Lower leg skin (tissue), 4 donors: Measurements from ENCODE around the gene NOX4. TPM values are rescaled to one million over a fixed set of nuclear protein-coding genes. Genes with fewer than 3 reads are reported as not detected.

Source experiments
- DNase-seq, 2 donors: peaks; one replicate each; pipeline ENCODE4 v3.0.0-alpha.2; 2019; ENCODE audit warnings: low spot score in 2 of 2
- H3K4me3 ChIP-seq: fragments of 200-600 bp; sonication (generic); 2 replicates; pipeline ENCODE4 v1.5.1; 2017; ENCODE audit warnings: mild to moderate bottlenecking, low read depth; ENCODE audit not compliant: poor library complexity, severe bottlenecking
- POLR2A ChIP-seq, 2 donors: fragments of 450-650 bp; IDR thresholded peaks; one replicate each; pipeline ENCODE4 v1.6.1; 2016 to 2017; ENCODE audit warnings: antibody characterized with exemption in 2 of 2, mild to moderate bottlenecking in 1 of 2, moderate library complexity in 1 of 2
- WGBS, 2 donors: methylation state at CpG; one replicate each; pipeline ENCODE4 v1.1.5; 2018; 5-methylcytosine and 5-hydroxymethylcytosine counted together
- intact Hi-C: fragments of 100-400 bp; cut with DNase I; formaldehyde crosslinking; loops from one replicate; pipeline ENCODE4 v1.15.0; 2023; ENCODE audit warnings: low total_unique reads
- total RNA-seq, 4 donors: library from RNA; depleted of rRNA; stranded (reverse); fragments of >200 nt; gene quantifications; one replicate each; pipeline ENCODE4 v1.1.0, GENCODE V29; 2016
- TF ChIP-seq, protein P1 (sequence below), 3 donors: fragments of 450-650 bp; IDR thresholded peaks; one replicate each; pipeline ENCODE4 v1.5.1; 2016; ENCODE audit warnings: antibody characterized with exemption in 3 of 3, mild to moderate bottlenecking in 3 of 3, moderate library complexity in 2 of 3

The NOX4 gene
- total RNA-seq, 4 donors from 2014 or later, result 1.2 to 8.3 (median 2.8) TPM

DNA sequence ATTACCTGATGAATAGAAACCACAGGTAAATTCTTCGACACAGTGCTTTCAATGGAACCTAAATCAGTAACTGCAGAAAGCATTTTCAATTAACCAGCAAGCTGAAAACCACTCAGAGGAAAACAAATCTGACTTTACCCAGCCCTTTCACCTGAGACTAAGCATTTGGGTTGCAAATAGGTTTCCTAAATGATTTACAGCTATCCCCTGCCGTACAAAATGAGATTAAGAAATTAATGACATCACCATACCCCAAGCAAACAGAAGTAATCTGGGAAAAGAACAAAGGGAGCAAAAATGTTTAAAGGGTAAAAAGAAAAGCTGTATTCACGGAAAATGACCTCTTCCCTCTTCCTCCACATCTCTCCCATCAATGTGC is 584 bp downstream of the NOX4 start:
- no peak for DNase-seq
- TF ChIP-seq POLR2A (IDR thresholded peaks at IDR 0.05), result no peak
- TF ChIP-seq, protein P1, sequence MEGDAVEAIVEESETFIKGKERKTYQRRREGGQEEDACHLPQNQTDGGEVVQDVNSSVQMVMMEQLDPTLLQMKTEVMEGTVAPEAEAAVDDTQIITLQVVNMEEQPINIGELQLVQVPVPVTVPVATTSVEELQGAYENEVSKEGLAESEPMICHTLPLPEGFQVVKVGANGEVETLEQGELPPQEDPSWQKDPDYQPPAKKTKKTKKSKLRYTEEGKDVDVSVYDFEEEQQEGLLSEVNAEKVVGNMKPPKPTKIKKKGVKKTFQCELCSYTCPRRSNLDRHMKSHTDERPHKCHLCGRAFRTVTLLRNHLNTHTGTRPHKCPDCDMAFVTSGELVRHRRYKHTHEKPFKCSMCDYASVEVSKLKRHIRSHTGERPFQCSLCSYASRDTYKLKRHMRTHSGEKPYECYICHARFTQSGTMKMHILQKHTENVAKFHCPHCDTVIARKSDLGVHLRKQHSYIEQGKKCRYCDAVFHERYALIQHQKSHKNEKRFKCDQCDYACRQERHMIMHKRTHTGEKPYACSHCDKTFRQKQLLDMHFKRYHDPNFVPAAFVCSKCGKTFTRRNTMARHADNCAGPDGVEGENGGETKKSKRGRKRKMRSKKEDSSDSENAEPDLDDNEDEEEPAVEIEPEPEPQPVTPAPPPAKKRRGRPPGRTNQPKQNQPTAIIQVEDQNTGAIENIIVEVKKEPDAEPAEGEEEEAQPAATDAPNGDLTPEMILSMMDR (IDR thresholded peaks at IDR 0.05), result no peak
- WGBS, 2 donors, result 29 to 35% methylated on average over 3 of the region's 3 CpGs
- intact Hi-C loops, result no loop called here
- no peak overlapping the region for H3K4me3 ChIP-seq

DNA sequence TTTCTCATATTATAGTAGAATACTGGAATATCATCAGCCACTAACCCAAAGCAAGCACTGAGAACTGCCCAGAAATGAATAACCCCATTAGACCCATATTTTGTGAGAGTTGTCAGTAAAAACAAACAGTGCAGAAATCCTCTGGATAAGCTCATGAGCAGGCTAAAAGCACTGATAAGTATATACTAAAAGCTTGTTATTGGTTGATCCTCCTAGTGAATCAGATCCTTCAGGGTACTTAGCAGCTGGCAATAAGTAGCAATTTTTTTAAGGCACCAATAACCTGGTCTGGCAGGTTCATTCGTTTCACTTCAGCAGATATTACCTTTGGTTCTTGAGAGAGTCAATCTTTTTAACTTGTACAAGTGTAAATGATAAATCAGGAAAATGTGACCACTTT is 1.2 kb downstream of the NOX4 start:
- H3K4me3 ChIP-seq, result no peak overlapping the region
- TF ChIP-seq, protein P1 (IDR thresholded peaks at IDR 0.05), result no peak
- TF ChIP-seq POLR2A (IDR thresholded peaks at IDR 0.05), result no peak
- WGBS, 2 donors, result 38 to 41% methylated on average over 1 of the region's 1 CpG
- no peak for DNase-seq
- intact Hi-C loops, result no loop called here

DNA sequence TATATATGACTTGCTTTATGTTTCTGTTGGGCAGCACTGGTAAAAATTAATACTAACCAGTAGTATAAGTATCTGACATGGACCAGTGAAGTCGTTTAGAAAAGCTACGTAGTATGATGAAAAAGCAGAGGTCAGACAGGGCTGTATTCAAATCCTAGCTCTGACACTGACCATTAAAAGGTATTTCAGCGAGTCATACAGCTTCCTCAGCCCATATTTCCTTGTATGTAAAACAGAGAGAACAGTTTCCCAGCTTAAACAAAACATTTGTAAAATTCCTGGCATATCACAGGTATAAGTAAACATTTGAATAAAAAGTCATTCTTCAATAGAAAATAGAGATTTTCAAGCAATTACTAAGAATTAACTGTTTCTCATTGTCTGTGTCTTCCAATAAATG is 4.2 kb downstream of the NOX4 start:
- intact Hi-C loops, result no loop called here
- no peak for TF ChIP-seq POLR2A (IDR thresholded peaks at IDR 0.05)
- TF ChIP-seq, protein P1 (IDR thresholded peaks at IDR 0.05), result no peak
- no peak overlapping the region for H3K4me3 ChIP-seq
- WGBS, 2 donors, result 88 to 89% methylated on average over 3 of the region's 3 CpGs
- no peak for DNase-seq

DNA sequence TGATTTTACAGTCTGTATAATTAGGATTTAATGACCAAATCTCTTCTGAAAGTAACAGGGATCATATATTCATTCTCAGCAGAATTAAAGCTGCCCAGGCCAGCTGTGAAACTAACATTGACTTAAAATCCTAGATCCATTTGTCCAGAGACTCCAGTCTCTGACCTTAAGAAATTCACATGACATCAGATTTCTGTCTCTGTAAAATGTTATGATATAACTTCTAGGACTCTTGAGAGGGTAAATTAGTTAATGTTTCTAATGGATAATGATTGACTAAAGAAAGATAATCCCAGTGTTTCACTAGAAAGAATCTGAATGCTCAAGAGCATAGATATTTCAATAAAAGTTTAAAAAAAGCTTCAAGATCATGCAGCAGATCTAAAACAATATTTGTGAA is 6.3 kb downstream of the NOX4 start:
- H3K4me3 ChIP-seq, result no peak overlapping the region
- intact Hi-C loops, result no loop called here
- no peak for TF ChIP-seq POLR2A (IDR thresholded peaks at IDR 0.05)
- TF ChIP-seq, protein P1 (IDR thresholded peaks at IDR 0.05), result no peak

DNA sequence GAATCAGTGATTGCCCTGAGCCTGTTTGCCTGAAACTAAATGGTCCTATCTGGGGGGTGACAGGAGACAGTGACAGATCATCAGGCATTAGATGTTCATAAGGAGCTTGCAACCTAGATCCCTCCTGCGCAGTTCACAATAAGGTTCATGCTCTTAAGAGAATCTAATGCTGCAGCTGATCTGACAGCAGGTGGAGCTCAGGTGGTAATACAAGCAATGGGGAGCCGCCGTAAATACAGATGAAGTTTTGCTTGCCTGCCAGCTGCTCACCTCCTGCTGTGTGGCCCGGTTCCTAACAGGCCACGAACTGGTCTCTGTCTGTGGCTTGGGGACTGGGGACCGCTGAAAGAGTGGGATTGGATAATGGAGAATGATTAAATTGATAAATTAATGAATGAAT is 14.0 kb downstream of the NOX4 start:
- 53 to 58% methylated on average over 6 of the region's 6 CpGs for WGBS, 2 donors

More for the DNA sequence above, 6.3 kb downstream of the NOX4 start:
- DNase-seq, result no peak

More for the DNA sequence above, 14.0 kb downstream of the NOX4 start:
- intact Hi-C loops, result no loop called here
- no peak overlapping the region for H3K4me3 ChIP-seq
- no peak for DNase-seq
- TF ChIP-seq, protein P1 (IDR thresholded peaks at IDR 0.05), result no peak
- no peak for TF ChIP-seq POLR2A (IDR thresholded peaks at IDR 0.05)
